Measurements from ENCODE around the gene ABHD8. TPM values are rescaled to one million over a fixed set of nuclear protein-coding genes. Genes with fewer than 3 reads are reported as not detected.

ABHD8 gene
- polyA plus RNA-seq (2013): 16.0 and 16.6 TPM in 2 replicates

- Histone ChIP-seq H3K9me3 (ENCODE audit: insufficient read depth, low read depth, low read length) (no peaks in the 10 kb centered on the region), H3K36me3 (ENCODE audit: control insufficient read depth in 1 of 2, insufficient read depth in 2 of 2, low read length in 2 of 2) (peaks cover 11 to 16% of the 10 kb centered on the region in 2 experiments), H3K27ac (ENCODE audit: low read depth, low read length) (peak within 1 kb of the TSS; percentile 42), H2BK120ac (ENCODE audit: insufficient read depth, low read length, poor library complexity) (peak within 1 kb of the TSS; percentile 67), H3K79me1 (ENCODE audit: low read length) (peaks cover 24% of the 10 kb centered on the region), H4K12ac (ENCODE audit: low read depth, low read length) (peak within 1 kb of the TSS; percentile 90), H3K4ac (ENCODE audit: low read depth, low read length) (peak within 1 kb of the TSS; percentile 85), H2BK5ac (ENCODE audit: low read depth, low read length, poor library complexity) (peak within 1 kb of the TSS; percentile 68), H3K4me3 (ENCODE audit: low read depth, low read length) (peak within 1 kb of the TSS; percentile 71), H2AFZ (ENCODE audit: insufficient read depth, low read length, poor library complexity) (peak within 1 kb of the TSS; percentile 74), H2AK5ac (ENCODE audit: low read length) (peak within 1 kb of the TSS; percentile 73), H3K23ac (ENCODE audit: low read length) (no peak within 1 kb of the TSS), H3K79me2 (ENCODE audit: control insufficient read depth, insufficient read depth, low read length, poor library complexity) (peaks cover 11% of the 10 kb centered on the region), H4K8ac (ENCODE audit: low read depth, low read length) (peak within 1 kb of the TSS; percentile 92), H3K9ac (ENCODE audit: low read length) (peak within 1 kb of the TSS; percentile 77), H2BK12ac (ENCODE audit: low read length) (peak within 1 kb of the TSS; percentile 64), H4K91ac (ENCODE audit: low read depth, low read length) (peak within 1 kb of the TSS; percentile 93), H3K14ac (ENCODE audit: low read length) (peak within 1 kb of the TSS; percentile 87), H3K4me1 (ENCODE audit: control insufficient read depth in 1 of 2, insufficient read depth in 2 of 2, low read length in 2 of 2) (peaks cover 23 to 32% of the 10 kb centered on the region in 2 experiments), H3K27me3 (ENCODE audit: insufficient read depth, low read length) (no peaks in the 10 kb centered on the region), H3K4me2 (ENCODE audit: low read length) (peak within 1 kb of the TSS; percentile 95), H3K18ac (ENCODE audit: low read length) (peak within 1 kb of the TSS; percentile 73)
- peak; percentile 97 to 98 for DNase-seq
- WGBS (ENCODE audit: extremely low coverage, insufficient coverage, insufficient read length): no CpG with 5 or more reads among the region's 52 CpGs
Observed at GRCh38 chr19:17303167-17303939, at the start of gene ABHD8. Gene ABHD8, minus strand, starts transcription at chr19:17303425. Its CDS starts 1,809 bp downstream, at chr19:17301616.

- Histone ChIP-seq H3K18ac (ENCODE audit: low read length) (no peak overlapping the region), H4K12ac (ENCODE audit: low read depth, low read length) (no peak overlapping the region), H3K4me1 (ENCODE audit: control insufficient read depth in 1 of 2, insufficient read depth in 2 of 2, low read length in 2 of 2) (peaks cover 0 to 2% of the 10 kb centered on the region in 2 experiments), H2BK120ac (ENCODE audit: insufficient read depth, low read length, poor library complexity) (no peak overlapping the region), H3K27ac (ENCODE audit: low read depth, low read length) (no peak overlapping the region), H2AFZ (ENCODE audit: insufficient read depth, low read length, poor library complexity) (no peak overlapping the region), H3K36me3 (ENCODE audit: control insufficient read depth in 1 of 2, insufficient read depth in 2 of 2, low read length in 2 of 2) (no peaks in the 10 kb centered on the region), H2BK5ac (ENCODE audit: low read depth, low read length, poor library complexity) (no peak overlapping the region), H3K79me2 (ENCODE audit: control insufficient read depth, insufficient read depth, low read length, poor library complexity) (no peaks in the 10 kb centered on the region), H3K27me3 (ENCODE audit: insufficient read depth, low read length) (no peaks in the 10 kb centered on the region), H3K14ac (ENCODE audit: low read length) (no peak overlapping the region), H3K9ac (ENCODE audit: low read length) (no peak overlapping the region), H4K8ac (ENCODE audit: low read depth, low read length) (no peak overlapping the region), H3K9me3 (ENCODE audit: insufficient read depth, low read depth, low read length) (peaks cover 4% of the 10 kb centered on the region), H3K4me2 (ENCODE audit: low read length) (no peak overlapping the region), H2BK12ac (ENCODE audit: low read length) (no peak overlapping the region), H4K91ac (ENCODE audit: low read depth, low read length) (no peak overlapping the region), H3K4me3 (ENCODE audit: low read depth, low read length) (no peak overlapping the region), H3K23ac (ENCODE audit: low read length) (no peak overlapping the region), H2AK5ac (ENCODE audit: low read length) (no peak overlapping the region), H3K79me1 (ENCODE audit: low read length) (no peaks in the 10 kb centered on the region), H3K4ac (ENCODE audit: low read depth, low read length) (no peak overlapping the region)
- WGBS (ENCODE audit: extremely low coverage, insufficient coverage, insufficient read length): no CpG with 5 or more reads among the region's 14 CpGs
- DNase-seq: no peak
Observed at GRCh38 chr19:17352608-17353280, 49.5 kb upstream of the ABHD8 start.

GRCh38 chr19:17351815-17352435, 48.7 kb upstream of the ABHD8 start:
- Histone ChIP-seq H3K9me3 (ENCODE audit: insufficient read depth, low read depth, low read length) (peaks cover 2% of the 10 kb centered on the region), H3K23ac (ENCODE audit: low read length) (no peak overlapping the region), H3K27ac (ENCODE audit: low read depth, low read length) (no peak overlapping the region), H3K18ac (ENCODE audit: low read length) (no peak overlapping the region), H3K79me2 (ENCODE audit: control insufficient read depth, insufficient read depth, low read length, poor library complexity) (no peaks in the 10 kb centered on the region), H3K4me2 (ENCODE audit: low read length) (no peak overlapping the region), H4K12ac (ENCODE audit: low read depth, low read length) (no peak overlapping the region), H2BK5ac (ENCODE audit: low read depth, low read length, poor library complexity) (no peak overlapping the region), H3K9ac (ENCODE audit: low read length) (no peak overlapping the region), H2AK5ac (ENCODE audit: low read length) (no peak overlapping the region), H3K4me1 (ENCODE audit: control insufficient read depth in 1 of 2, insufficient read depth in 2 of 2, low read length in 2 of 2) (peaks cover 0 to 2% of the 10 kb centered on the region in 2 experiments), H3K27me3 (ENCODE audit: insufficient read depth, low read length) (no peaks in the 10 kb centered on the region), H4K8ac (ENCODE audit: low read depth, low read length) (no peak overlapping the region), H2AFZ (ENCODE audit: insufficient read depth, low read length, poor library complexity) (no peak overlapping the region), H2BK12ac (ENCODE audit: low read length) (no peak overlapping the region), H4K91ac (ENCODE audit: low read depth, low read length) (no peak overlapping the region), H3K4ac (ENCODE audit: low read depth, low read length) (no peak overlapping the region), H3K79me1 (ENCODE audit: low read length) (no peaks in the 10 kb centered on the region), H2BK120ac (ENCODE audit: insufficient read depth, low read length, poor library complexity) (no peak overlapping the region), H3K36me3 (ENCODE audit: control insufficient read depth in 1 of 2, insufficient read depth in 2 of 2, low read length in 2 of 2) (no peaks in the 10 kb centered on the region), H3K14ac (ENCODE audit: low read length) (no peak overlapping the region), H3K4me3 (ENCODE audit: low read depth, low read length) (no peak overlapping the region)
- WGBS (ENCODE audit: extremely low coverage, insufficient coverage, insufficient read length): no CpG with 5 or more reads among the region's 45 CpGs
- DNase-seq: peak in 1 of 2 donors; percentile 23

DNA sequence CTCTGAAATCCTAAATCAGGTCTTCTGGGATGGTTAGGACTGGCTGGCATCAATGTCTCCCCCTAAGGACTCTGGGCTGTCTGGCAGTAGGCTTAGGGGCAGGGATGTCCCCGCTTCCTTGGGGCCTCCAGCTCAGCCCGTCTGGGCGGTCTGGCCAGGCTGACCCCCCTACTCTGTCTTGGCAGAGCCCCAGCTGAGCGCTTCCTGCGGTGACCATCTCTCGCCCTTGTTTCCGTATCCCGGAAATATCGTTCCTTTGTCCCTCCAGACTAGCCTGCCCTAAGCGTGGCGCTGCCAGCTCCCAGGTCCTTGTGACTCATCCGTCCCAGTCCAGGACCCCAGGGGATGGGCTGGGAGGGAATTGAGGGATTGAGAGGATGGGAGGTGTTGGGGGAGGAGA, 45.5 kb upstream of the ABHD8 start:
- Histone ChIP-seq H3K36me3 (ENCODE audit: control insufficient read depth in 1 of 2, insufficient read depth in 2 of 2, low read length in 2 of 2) (no peaks in the 10 kb centered on the region), H3K4me2 (ENCODE audit: low read length) (peak overlapping the region; percentile 35), H3K79me1 (ENCODE audit: low read length) (no peaks in the 10 kb centered on the region), H3K27me3 (ENCODE audit: insufficient read depth, low read length) (no peaks in the 10 kb centered on the region), H4K91ac (ENCODE audit: low read depth, low read length) (no peak overlapping the region), H3K9ac (ENCODE audit: low read length) (no peak overlapping the region), H2BK5ac (ENCODE audit: low read depth, low read length, poor library complexity) (no peak overlapping the region), H3K23ac (ENCODE audit: low read length) (no peak overlapping the region), H3K4ac (ENCODE audit: low read depth, low read length) (no peak overlapping the region), H3K9me3 (ENCODE audit: insufficient read depth, low read depth, low read length) (peaks cover 2% of the 10 kb centered on the region), H3K79me2 (ENCODE audit: control insufficient read depth, insufficient read depth, low read length, poor library complexity) (no peaks in the 10 kb centered on the region), H4K12ac (ENCODE audit: low read depth, low read length) (no peak overlapping the region), H3K18ac (ENCODE audit: low read length) (no peak overlapping the region), H2BK12ac (ENCODE audit: low read length) (no peak overlapping the region), H3K27ac (ENCODE audit: low read depth, low read length) (no peak overlapping the region), H2AFZ (ENCODE audit: insufficient read depth, low read length, poor library complexity) (no peak overlapping the region), H3K14ac (ENCODE audit: low read length) (no peak overlapping the region), H4K8ac (ENCODE audit: low read depth, low read length) (peak overlapping the region; percentile 78), H2BK120ac (ENCODE audit: insufficient read depth, low read length, poor library complexity) (no peak overlapping the region), H3K4me3 (ENCODE audit: low read depth, low read length) (no peak overlapping the region), H3K4me1 (ENCODE audit: control insufficient read depth in 1 of 2, insufficient read depth in 2 of 2, low read length in 2 of 2) (peaks cover 0 to 2% of the 10 kb centered on the region in 2 experiments), H2AK5ac (ENCODE audit: low read length) (no peak overlapping the region)
- DNase-seq: no peak
- no CpG with 5 or more reads among the region's 12 CpGs for whole genome bisulfite sequencing (ENCODE audit: extremely low coverage, insufficient coverage, insufficient read length)

All from trophoblast cell (in vitro differentiated cells and primary cell).